Esophagus muscularis mucosa (tissue), 3 donors: Measurements from ENCODE around the gene KREMEN1.

Experiments
- CTCF ChIP-seq, 3 experiments: fragments of 200-600 bp in 2 of 3; fragments of 450-650 bp in 1 of 3; sonication (generic) in 2 of 3; IDR thresholded peaks; one replicate each; pipeline ENCODE4 v1.5.1; 2017 to 2019; ENCODE audit warnings: antibody characterized with exemption in 3 of 3, mild to moderate bottlenecking in 2 of 3, moderate library complexity in 1 of 3
- POLR2A ChIP-seq: fragments of 450-650 bp; IDR thresholded peaks from one replicate; pipeline ENCODE4 v1.6.1; 2017; ENCODE audit warnings: antibody characterized with exemption, moderate library complexity, mild to moderate bottlenecking, low read depth

GRCh38 chr22:29124777-29125442, 52.1 kb downstream of the KREMEN1 start:
- TF ChIP-seq POLR2A (no peak), CTCF (IDR thresholded peaks at IDR 0.05) (no peak)
